ENCODE data around the gene RTP4. TPM values are rescaled to one million over a fixed set of nuclear protein-coding genes. Genes with fewer than 3 reads are reported as not detected.

Gene RTP4
- total and polyA plus RNA-seq, 2 donors (not counting 3 experiments of a cell fraction or from before 2014, with no cell fraction given): 0.12 to 0.22 TPM

GRCh38 chr3:187370051-187370450 lies 1.9 kb downstream of the RTP4 start:
- CTCF ChIA-PET: no interaction called here
- no peak overlapping the region for H3K9ac ChIP-seq (replicated peaks; ENCODE audit: extremely low read depth, insufficient read depth, low read length)
- no peak for DNase-seq (ENCODE audit: low read depth, low spot score)

GRCh38 chr3:187375581-187375980 lies 7.4 kb downstream of the RTP4 start:
- ChIA-PET POLR2A (no interaction called here), CTCF (no interaction called here)
- TF ChIP-seq FOS (IDR thresholded peaks at IDR 0.05; ENCODE audit: borderline replicate concordance, insufficient read depth, low read length) (no peak), POLR2A (IDR thresholded peaks at IDR 0.05; ENCODE audit: low read depth, low read length) (no peak), MAX (IDR thresholded peaks at IDR 0.05; ENCODE audit: insufficient read depth, insufficient read length) (no peak), MYC (IDR thresholded peaks at IDR 0.05; ENCODE audit: low read depth, low read length) (no peak), GATA2 (IDR thresholded peaks at IDR 0.05; ENCODE audit: insufficient read depth, insufficient read length, low read depth, low read length) (no peak), EZH2 (IDR thresholded peaks at IDR 0.05; ENCODE audit: borderline replicate concordance, low read depth, low read length, severe bottlenecking) (no peak), JUN (IDR thresholded peaks at IDR 0.05; ENCODE audit: borderline replicate concordance, insufficient read depth, insufficient read length, low read depth) (no peak), CTCF (IDR thresholded peaks at IDR 0.05; ENCODE audit: extremely low read depth in 1 of 2, insufficient read depth in 1 of 2, low read depth in 1 of 2, low read length in 2 of 2) (no peak), POLR2AphosphoS5 (IDR thresholded peaks at IDR 0.05; ENCODE audit: insufficient read depth, low read depth, low read length) (no peak)
- no peak overlapping the region for H3K9ac ChIP-seq (replicated peaks; ENCODE audit: extremely low read depth, insufficient read depth, low read length)
- no TSS peak for BruUV-seq (replicated peaks)
- no peaks in the 10 kb centered on the region for H3K79me2 ChIP-seq (ENCODE audit: control insufficient read depth, insufficient read depth, low read length)
- no peak overlapping the region for H2AFZ ChIP-seq (ENCODE audit: low read depth, low read length)
- no peak overlapping the region for H3K27ac ChIP-seq (ENCODE audit: insufficient read depth, low read depth, low read length)
- intact Hi-C loops (cut with micrococcal nuclease): no loop called here
- H3K4me1 ChIP-seq (ENCODE audit: control insufficient read depth, extremely low read depth, insufficient read depth, low read length): no peaks in the 10 kb centered on the region
- dilution Hi-C loops (cut with MboI; ENCODE audit: extremely low pct_ligation_motif_present, low sequenced_read_pairs): no loop called here
- no peaks in the 10 kb centered on the region for H4K20me1 ChIP-seq (replicated peaks; ENCODE audit: control insufficient read depth, extremely low read depth, insufficient read depth, low read length)
- no peaks in the 10 kb centered on the region for H3K27me3 ChIP-seq (ENCODE audit: control insufficient read depth in 2 of 2, insufficient read depth in 2 of 2, low read length in 2 of 2)
- FAIRE-seq (no peak), DNase-seq (ENCODE audit: low read depth, low spot score) (no peak)
- H3K9me3 ChIP-seq (replicated peaks; ENCODE audit: control insufficient read depth, insufficient read depth, low read length): no peaks in the 10 kb centered on the region
- H3K36me3 ChIP-seq (ENCODE audit: control insufficient read depth in 2 of 2, extremely low read depth in 1 of 2, insufficient read depth in 2 of 2, low read length in 2 of 2): no peaks in the 10 kb centered on the region
- no peak overlapping the region for H3K4me3 ChIP-seq (replicated peaks in 1 of 3; ENCODE audit: insufficient read depth in 1 of 3, low read depth in 1 of 3, low read length in 3 of 3)
- no peaks in the 10 kb centered on the region for H3K9me1 ChIP-seq (replicated peaks; ENCODE audit: control insufficient read depth, extremely low read depth, insufficient read depth, low read length)
- no peak overlapping the region for H3K4me2 ChIP-seq (ENCODE audit: insufficient read depth, low read length)

More at GRCh38 chr3:187370051-187370450, 1.9 kb downstream of the RTP4 start:
- Histone ChIP-seq H3K4me2 (ENCODE audit: insufficient read depth, low read length) (no peak overlapping the region), H3K4me1 (ENCODE audit: control insufficient read depth, extremely low read depth, insufficient read depth, low read length) (no peaks in the 10 kb centered on the region), H3K79me2 (ENCODE audit: control insufficient read depth, insufficient read depth, low read length) (no peaks in the 10 kb centered on the region), H3K9me3 (replicated peaks; ENCODE audit: control insufficient read depth, insufficient read depth, low read length) (no peaks in the 10 kb centered on the region), H3K9me1 (replicated peaks; ENCODE audit: control insufficient read depth, extremely low read depth, insufficient read depth, low read length) (no peaks in the 10 kb centered on the region), H3K36me3 (ENCODE audit: control insufficient read depth in 2 of 2, extremely low read depth in 1 of 2, insufficient read depth in 2 of 2, low read length in 2 of 2) (no peaks in the 10 kb centered on the region), H3K27ac (ENCODE audit: insufficient read depth, low read depth, low read length) (no peak overlapping the region), H3K4me3 (replicated peaks in 1 of 3; ENCODE audit: insufficient read depth in 1 of 3, low read depth in 1 of 3, low read length in 3 of 3) (no peak overlapping the region), H4K20me1 (replicated peaks; ENCODE audit: control insufficient read depth, extremely low read depth, insufficient read depth, low read length) (no peaks in the 10 kb centered on the region), H3K27me3 (ENCODE audit: control insufficient read depth in 2 of 2, insufficient read depth in 2 of 2, low read length in 2 of 2) (no peaks in the 10 kb centered on the region), H2AFZ (ENCODE audit: low read depth, low read length) (no peak overlapping the region)
- no peak for FAIRE-seq
- no TSS peak for BruUV-seq (replicated peaks)
- intact Hi-C loops (cut with micrococcal nuclease) (no loop called here), dilution Hi-C loops (cut with MboI; ENCODE audit: extremely low pct_ligation_motif_present, low sequenced_read_pairs) (no loop called here)
- TF ChIP-seq GATA2 (IDR thresholded peaks at IDR 0.05; ENCODE audit: insufficient read depth, insufficient read length, low read depth, low read length) (no peak), MYC (IDR thresholded peaks at IDR 0.05; ENCODE audit: low read depth, low read length) (no peak), FOS (IDR thresholded peaks at IDR 0.05; ENCODE audit: borderline replicate concordance, insufficient read depth, low read length) (no peak)
- POLR2A ChIA-PET: no interaction called here
